Measurements from ENCODE around the gene GTF2F2.

GRCh38 chr13:45328661-45329111 is 208.4 kb downstream of the GTF2F2 start:
- no peak for TF ChIP-seq CTCF (IDR thresholded peaks at IDR 0.05)
- TF ChIP-seq KDM1A (IDR thresholded peaks at IDR 0.05; ENCODE audit: low read depth) = no peak
- no peak for TF ChIP-seq SREBF2 (IDR thresholded peaks at IDR 0.05)
- TF ChIP-seq ELK1 (IDR thresholded peaks at IDR 0.05; ENCODE audit: low read depth, low read length) = no peak
- TF ChIP-seq CEBPB (IDR thresholded peaks at IDR 0.05) = no peak

Data from A549 (cell line).